Mesenchymal stem cell (in vitro differentiated cells and primary cell): ENCODE measurements around the gene TNFRSF1A.

Experiments
- DNase-seq: peaks from one replicate; pipeline ENCODE4 v3.0.0-alpha.2; 2013
- H2AFZ ChIP-seq: one replicate; pipeline ENCODE4 v1.6.1; 2013; ENCODE audit warnings: low read depth, mild to moderate bottlenecking, control low read depth, inconsistent platforms, low read length, moderate library complexity
- H2AK5ac ChIP-seq: 2 replicates; pipeline ENCODE4 v1.6.1; 2013; ENCODE audit warnings: low read length, moderate library complexity, mild to moderate bottlenecking, inconsistent platforms; ENCODE audit not compliant: severe bottlenecking
- H2BK120ac ChIP-seq: one replicate; pipeline ENCODE4 v1.6.1; 2013; ENCODE audit warnings: low read depth, mild to moderate bottlenecking, inconsistent platforms, low read length, moderate library complexity
- H2BK12ac ChIP-seq, 2 experiments: one replicate each; pipeline ENCODE4 v1.6.1; 2013; ENCODE audit warnings: inconsistent platforms in 2 of 2, low read length in 2 of 2, mild to moderate bottlenecking in 2 of 2, moderate library complexity in 2 of 2, control low read depth in 1 of 2
- H2BK15ac ChIP-seq: one replicate; pipeline ENCODE4 v1.6.1; 2013; ENCODE audit warnings: mild to moderate bottlenecking, low read depth, inconsistent platforms; ENCODE audit not compliant: poor library complexity, severe bottlenecking
- H2BK5ac ChIP-seq: 2 replicates; pipeline ENCODE4 v1.6.1; 2013; ENCODE audit warnings: low read depth, mild to moderate bottlenecking, low read length, control low read depth, inconsistent platforms; ENCODE audit not compliant: poor library complexity, severe bottlenecking
- H3K14ac ChIP-seq, 2 experiments: one replicate each; pipeline ENCODE4 v1.6.1; 2013; ENCODE audit warnings: inconsistent platforms in 2 of 2, low read length in 2 of 2, control low read depth in 1 of 2, mild to moderate bottlenecking in 1 of 2, moderate library complexity in 1 of 2
- H3K18ac ChIP-seq, 2 experiments: one replicate each; pipeline ENCODE4 v1.6.1; 2013; ENCODE audit warnings: inconsistent platforms in 2 of 2, low read length in 2 of 2, control low read depth in 1 of 2, low read depth in 1 of 2, mild to moderate bottlenecking in 1 of 2
- H3K23ac ChIP-seq, 2 experiments: one replicate each; pipeline ENCODE4 v1.6.1; 2013; ENCODE audit warnings: inconsistent platforms in 2 of 2, low read length in 2 of 2, mild to moderate bottlenecking in 2 of 2, moderate library complexity in 2 of 2, control low read depth in 1 of 2
- H3K27ac ChIP-seq: 2 replicates; pipeline ENCODE4 v1.5.1; 2013; ENCODE audit warnings: mild to moderate bottlenecking, moderate library complexity, low read length, control low read depth, inconsistent platforms; ENCODE audit not compliant: poor library complexity, severe bottlenecking
- H3K27me3 ChIP-seq, 2 experiments: 2 replicates each; pipeline versions ENCODE4 v1.6.1 to v1.7.0; 2013; ENCODE audit warnings: low read length in 2 of 2, mild to moderate bottlenecking in 2 of 2, moderate library complexity in 2 of 2, control low read depth in 1 of 2, inconsistent platforms in 1 of 2; ENCODE audit not compliant: control insufficient read depth in 1 of 2, insufficient read depth in 1 of 2
- H3K36me3 ChIP-seq, 2 experiments: 2 replicates each; pipeline versions ENCODE4 v1.6.1 to v1.7.0; 2013; ENCODE audit warnings: low read length in 2 of 2, control low read depth in 1 of 2, inconsistent platforms in 1 of 2, low read depth in 1 of 2, mild to moderate bottlenecking in 1 of 2; ENCODE audit not compliant: insufficient read depth in 2 of 2, control insufficient read depth in 1 of 2
- H3K4ac ChIP-seq, 2 experiments: one replicate each; pipeline ENCODE4 v1.6.1; 2013; ENCODE audit warnings: inconsistent platforms in 2 of 2, low read length in 2 of 2, mild to moderate bottlenecking in 2 of 2, moderate library complexity in 2 of 2, control low read depth in 1 of 2, low read depth in 1 of 2
- H3K4me1 ChIP-seq: 2 replicates; pipeline ENCODE4 v1.6.1; 2013; ENCODE audit warnings: low read depth, low read length, control low read depth; ENCODE audit not compliant: control insufficient read depth, insufficient read depth
- H3K4me2 ChIP-seq: 2 replicates; pipeline ENCODE4 v1.6.1; 2013; ENCODE audit warnings: low read length, mild to moderate bottlenecking, inconsistent platforms; ENCODE audit not compliant: poor library complexity, severe bottlenecking
- H3K4me3 ChIP-seq, 2 experiments: 2 replicates each; pipeline versions ENCODE4 v1.5.1 to v1.7.0; 2013; ENCODE audit warnings: low read length in 2 of 2, mild to moderate bottlenecking in 2 of 2, control low read depth in 1 of 2, low read depth in 1 of 2; ENCODE audit not compliant: insufficient read depth in 1 of 2
- H3K79me1 ChIP-seq: replicated peaks from 2 replicates; pipeline ENCODE4 v1.6.1; 2013; ENCODE audit warnings: mild to moderate bottlenecking, control low read depth, low read length, inconsistent platforms; ENCODE audit not compliant: poor library complexity, severe bottlenecking
- H3K9ac ChIP-seq: 2 replicates; pipeline ENCODE4 v1.7.0; 2013; ENCODE audit warnings: mild to moderate bottlenecking, low read length, moderate library complexity
- H3K9me3 ChIP-seq: 2 replicates; pipeline ENCODE4 v1.7.0; 2013; ENCODE audit warnings: mild to moderate bottlenecking, low read length; ENCODE audit not compliant: control insufficient read depth
- H4K8ac ChIP-seq: one replicate; pipeline ENCODE4 v1.6.1; 2013; ENCODE audit warnings: inconsistent platforms, mild to moderate bottlenecking, low read length, moderate library complexity
- H4K91ac ChIP-seq: one replicate; pipeline ENCODE4 v1.6.1; 2013; ENCODE audit warnings: mild to moderate bottlenecking, low read length, inconsistent platforms
- WGBS: methylation state at CpG from one replicate; pipeline ENCODE4 v1.1.7; 2013; ENCODE audit warnings: mixed read lengths; 5-methylcytosine and 5-hydroxymethylcytosine counted together

Gene TNFRSF1A

GRCh38 chr12:6284273-6284672 is 57.6 kb downstream of the TNFRSF1A start:
- Histone ChIP-seq H3K4me1 (peaks cover 25% of the 10 kb centered on the region), H2BK120ac (no peak overlapping the region), H3K9me3 (no peaks in the 10 kb centered on the region), H2BK5ac (no peak overlapping the region), H4K91ac (peak overlapping the region; percentile 75), H3K23ac (no peak overlapping the region), H3K36me3 (no peaks in the 10 kb centered on the region), H3K4me3 (no peak overlapping the region), H3K4me2 (no peak overlapping the region), H3K79me1 (no peaks in the 10 kb centered on the region), H3K27me3 (no peaks in the 10 kb centered on the region), H2AFZ (no peak overlapping the region), H2AK5ac (peak overlapping the region; percentile 47), H3K9ac (no peak overlapping the region), H3K27ac (no peak overlapping the region), H2BK12ac (peak overlapping the region; percentile 31 to 80), H3K4ac (peak overlapping the region; percentile 3 to 20), H2BK15ac (no peak overlapping the region), H3K14ac (no peak overlapping the region), H3K18ac (no peak overlapping the region), H4K8ac (no peak overlapping the region)
- no peak for DNase-seq
- WGBS = 92% methylated on average over 12 of the region's 12 CpGs

GRCh38 chr12:6282453-6282840 is 59.4 kb downstream of the TNFRSF1A start:
- H3K18ac ChIP-seq = no peak overlapping the region
- no peak for DNase-seq
- peak overlapping the region; percentile 29 for H4K91ac ChIP-seq
- H3K27ac ChIP-seq = no peak overlapping the region
- no peaks in the 10 kb centered on the region for H3K36me3 ChIP-seq
- H2BK5ac ChIP-seq = no peak overlapping the region
- H3K9me3 ChIP-seq = no peaks in the 10 kb centered on the region
- no peak overlapping the region for H3K23ac ChIP-seq
- H2BK15ac ChIP-seq = peak overlapping the region; percentile 56
- no peak overlapping the region for H2BK120ac ChIP-seq
- 97% methylated on average over 3 of the region's 4 CpGs for WGBS
- peak overlapping the region; percentile 7 for H2AK5ac ChIP-seq
- H2AFZ ChIP-seq = no peak overlapping the region
- no peaks in the 10 kb centered on the region for H3K79me1 ChIP-seq
- no peak overlapping the region for H3K4me2 ChIP-seq
- no peaks in the 10 kb centered on the region for H3K27me3 ChIP-seq
- H2BK12ac ChIP-seq = peak overlapping the region in 1 of 2 experiments; percentile 0
- H3K14ac ChIP-seq = no peak overlapping the region
- H3K4ac ChIP-seq = no peak overlapping the region
- H4K8ac ChIP-seq = no peak overlapping the region
- H3K4me1 ChIP-seq = peaks cover 35% of the 10 kb centered on the region
- H3K4me3 ChIP-seq = no peak overlapping the region
- H3K9ac ChIP-seq = no peak overlapping the region

DNA sequence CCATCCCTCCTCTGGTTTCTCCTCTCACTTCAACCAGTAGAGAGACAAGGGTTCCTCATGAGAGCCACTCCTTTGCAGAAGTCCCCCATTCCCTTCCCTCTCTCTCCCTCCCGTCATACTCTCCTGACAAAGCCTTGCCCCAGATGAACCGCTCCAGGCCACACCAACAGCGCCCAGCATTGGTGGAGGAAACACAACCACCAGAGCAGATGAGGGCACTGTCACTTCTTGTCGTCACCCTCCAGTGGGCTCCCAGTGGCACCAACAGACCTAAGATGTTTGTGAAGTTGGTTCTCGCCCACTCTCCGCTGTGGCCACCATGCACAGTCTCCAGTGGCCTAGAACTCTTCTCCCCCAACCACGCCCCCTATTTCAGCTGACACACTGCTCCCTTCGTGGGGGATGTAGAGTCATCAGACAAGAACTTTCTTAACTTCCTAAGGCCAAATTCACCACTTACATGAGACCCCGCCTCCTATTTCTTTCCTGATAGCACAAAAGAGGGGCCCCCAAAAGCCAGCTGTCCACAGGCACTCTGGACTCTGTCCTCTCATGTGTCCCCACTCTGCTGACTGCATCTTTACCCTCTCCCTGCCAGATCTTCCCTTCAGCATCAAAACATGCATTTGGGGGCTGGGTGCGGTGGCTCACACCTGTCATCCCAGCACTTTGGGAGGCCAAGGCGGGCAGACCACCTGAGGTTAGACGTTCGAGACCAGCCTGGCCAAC is 60.6 kb downstream of the TNFRSF1A start:
- no peak overlapping the region for H2BK15ac ChIP-seq
- H4K8ac ChIP-seq = no peak overlapping the region
- no peak overlapping the region for H2BK5ac ChIP-seq
- no peaks in the 10 kb centered on the region for H3K36me3 ChIP-seq
- H3K4me2 ChIP-seq = no peak overlapping the region
- peaks cover 35% of the 10 kb centered on the region for H3K4me1 ChIP-seq
- no peak for DNase-seq
- H3K9ac ChIP-seq = no peak overlapping the region
- no peaks in the 10 kb centered on the region for H3K27me3 ChIP-seq
- H3K9me3 ChIP-seq = no peaks in the 10 kb centered on the region
- H2AK5ac ChIP-seq = peak overlapping the region; percentile 23
- no peak overlapping the region for H3K27ac ChIP-seq
- H3K14ac ChIP-seq = peak overlapping the region in 1 of 2 experiments; percentile 19
- no peak overlapping the region for H2AFZ ChIP-seq
- H3K4ac ChIP-seq = no peak overlapping the region
- no peak overlapping the region for H3K23ac ChIP-seq
- WGBS = 92% methylated on average over 13 of the region's 13 CpGs
- H2BK12ac ChIP-seq = peak overlapping the region; percentile 41 to 87
- peak overlapping the region; percentile 5 for H4K91ac ChIP-seq
- peak overlapping the region in 1 of 2 experiments; percentile 51 for H3K18ac ChIP-seq
- H3K79me1 ChIP-seq = no peaks in the 10 kb centered on the region
- H3K4me3 ChIP-seq = no peak overlapping the region
- H2BK120ac ChIP-seq = no peak overlapping the region

- Histone ChIP-seq H3K4ac (no peak overlapping the region), H2BK5ac (no peak overlapping the region), H3K18ac (no peak overlapping the region), H3K4me1 (peaks cover 35% of the 10 kb centered on the region), H4K8ac (no peak overlapping the region), H3K79me1 (no peaks in the 10 kb centered on the region), H3K27ac (peak overlapping the region; percentile 72), H2BK15ac (peak overlapping the region; percentile 0), H3K4me2 (no peak overlapping the region), H3K4me3 (peak overlapping the region in 1 of 2 experiments; percentile 30), H2BK12ac (peak overlapping the region; percentile 41 to 87), H3K9ac (peak overlapping the region; percentile 59), H2BK120ac (no peak overlapping the region), H3K14ac (peak overlapping the region in 1 of 2 experiments; percentile 19), H3K36me3 (no peaks in the 10 kb centered on the region), H4K91ac (no peak overlapping the region), H3K9me3 (no peaks in the 10 kb centered on the region), H3K27me3 (no peaks in the 10 kb centered on the region), H3K23ac (no peak overlapping the region), H2AFZ (no peak overlapping the region), H2AK5ac (peak overlapping the region; percentile 23)
- 92% methylated on average over 11 of the region's 11 CpGs for WGBS
- no peak for DNase-seq
These were observed 61.2 kb downstream of the TNFRSF1A start for GRCh38 chr12:6280672-6281071.
